IMR-90 (cell line): ENCODE measurements around the gene CYB5B. TPM values are rescaled to one million over a fixed set of nuclear protein-coding genes. Genes with fewer than 3 reads are reported as not detected.

Source experiments
- ATAC-seq: fragments of 200-7000 bp; cut with Tn5 transposase; 2 replicates; pipeline ENCODE4 v1.9.1; 2020; ENCODE audit warnings: low read depth, mild to moderate bottlenecking, moderate library complexity
- BruUV-seq: library from RNA; stranded (reverse); fragments of 400-500 nt; replicated peaks from 2 replicates; lab custom pipeline; 2021; lab: Mats Ljungman, UMichigan
- CTCF ChIA-PET: fragments of 300-600 bp; formaldehyde crosslinking; extraction: SDS; loops from one replicate; lab custom pipeline; 2021; ENCODE audit warnings: antibody characterized with exemption; lab: Yijun Ruan, JAX
- POLR2A ChIA-PET: fragments of 300-600 bp; sonication (Branson Sonifier 250); formaldehyde crosslinking; loops from one replicate; lab custom pipeline; 2022; ENCODE audit warnings: antibody characterized with exemption; ENCODE audit not compliant: unreplicated experiment; lab: Charles Lee
- DNase-seq: peaks from one replicate; pipeline ENCODE4 v3.0.0; 2013
- H2AFZ ChIP-seq: replicated peaks from 2 replicates; pipeline ENCODE3; 2013; ENCODE audit warnings: low read length, mild to moderate bottlenecking; ENCODE audit not compliant: poor library complexity
- H2AK5ac ChIP-seq: 2 replicates; pipeline ENCODE4 v1.6.1; 2013; ENCODE audit warnings: low read depth, low read length, inconsistent platforms
- H2AK9ac ChIP-seq: replicated peaks from 2 replicates; pipeline ENCODE3; 2013; ENCODE audit warnings: mild to moderate bottlenecking, low read depth, low read length, moderate library complexity; ENCODE audit not compliant: poor library complexity
- H2BK120ac ChIP-seq: 2 replicates; pipeline ENCODE4 v1.6.1; 2013; ENCODE audit warnings: low read depth, low read length, inconsistent platforms
- H2BK15ac ChIP-seq: 3 replicates; pipeline ENCODE4 v1.6.1; 2013; ENCODE audit warnings: low read depth, low read length, inconsistent platforms
- H2BK20ac ChIP-seq: 2 replicates; pipeline ENCODE4 v1.6.1; 2013; ENCODE audit warnings: low read depth, mild to moderate bottlenecking, inconsistent platforms, low read length, moderate library complexity
- H2BK5ac ChIP-seq: 2 replicates; pipeline ENCODE4 v1.6.1; 2013; ENCODE audit warnings: mild to moderate bottlenecking, low read depth, low read length, inconsistent platforms; ENCODE audit not compliant: poor library complexity, severe bottlenecking
- H3K14ac ChIP-seq: replicated peaks from 2 replicates; pipeline ENCODE4 v1.6.1; 2013; ENCODE audit warnings: low read depth, low read length, inconsistent platforms
- H3K18ac ChIP-seq: 2 replicates; pipeline ENCODE4 v1.6.1; 2013; ENCODE audit warnings: low read depth, low read length, control low read depth
- H3K23ac ChIP-seq: 2 replicates; pipeline ENCODE4 v1.6.1; 2013; ENCODE audit warnings: low read depth, low read length, inconsistent platforms
- H3K27ac ChIP-seq: 2 replicates; pipeline ENCODE4 v1.5.1; 2013; ENCODE audit warnings: mild to moderate bottlenecking, control low read depth, low read length; ENCODE audit not compliant: insufficient read depth
- H3K27me3 ChIP-seq: 2 replicates; pipeline ENCODE4 v1.6.1; 2013; ENCODE audit warnings: low read length; ENCODE audit not compliant: control insufficient read depth, insufficient read depth
- H3K36me3 ChIP-seq: 2 replicates; pipeline ENCODE4 v1.6.1; 2013; ENCODE audit warnings: low read length, mixed read lengths; ENCODE audit not compliant: control insufficient read depth, insufficient read depth
- H3K4ac ChIP-seq: 2 replicates; pipeline ENCODE4 v1.6.1; 2013; ENCODE audit warnings: low read depth, low read length, inconsistent platforms
- H3K4me1 ChIP-seq: 2 replicates; pipeline ENCODE4 v1.6.1; 2013; ENCODE audit warnings: low read length, mixed read lengths; ENCODE audit not compliant: control insufficient read depth, insufficient read depth
- H3K4me2 ChIP-seq: 2 replicates; pipeline ENCODE4 v1.6.1; 2013; ENCODE audit warnings: low read depth, mild to moderate bottlenecking, control low read depth, low read length, moderate library complexity
- H3K4me3 ChIP-seq: 2 replicates; pipeline ENCODE4 v1.5.1; 2013; ENCODE audit warnings: low read depth, mild to moderate bottlenecking, control low read depth, low read length, moderate library complexity; ENCODE audit not compliant: insufficient read depth
- H3K56ac ChIP-seq: 2 replicates; pipeline ENCODE4 v1.6.1; 2013; ENCODE audit warnings: low read length, inconsistent platforms; ENCODE audit not compliant: insufficient read depth; ENCODE audit errors: extremely low read depth
- H3K79me1 ChIP-seq, 2 experiments: 2 replicates each; pipeline ENCODE4 v1.6.1; 2013; ENCODE audit warnings: low read length in 2 of 2, inconsistent platforms in 1 of 2, low read depth in 1 of 2
- H3K9ac ChIP-seq: 2 replicates; pipeline ENCODE4 v1.6.1; 2013; ENCODE audit warnings: low read depth, low read length, control low read depth
- H3K9me1 ChIP-seq: 2 replicates; pipeline ENCODE4 v1.6.1; 2013; ENCODE audit warnings: low read length, inconsistent platforms; ENCODE audit not compliant: insufficient read depth
- H3K9me3 ChIP-seq: 2 replicates; pipeline ENCODE4 v1.6.1; 2013; ENCODE audit warnings: low read length; ENCODE audit not compliant: control insufficient read depth, insufficient read depth
- H4K20me1 ChIP-seq: 2 replicates; pipeline ENCODE4 v1.6.1; 2013; ENCODE audit warnings: low read length, inconsistent platforms; ENCODE audit not compliant: insufficient read depth
- H4K5ac ChIP-seq: 2 replicates; pipeline ENCODE4 v1.6.1; 2013; ENCODE audit warnings: mild to moderate bottlenecking, low read depth, low read length, control low read depth
- H4K8ac ChIP-seq, 2 experiments: 2 replicates each; pipeline ENCODE4 v1.6.1; 2013; ENCODE audit warnings: low read depth in 2 of 2, low read length in 2 of 2, control low read depth in 1 of 2, inconsistent platforms in 1 of 2
- H4K91ac ChIP-seq: 2 replicates; pipeline ENCODE4 v1.6.1; 2013; ENCODE audit warnings: low read depth, low read length, inconsistent platforms; ENCODE audit not compliant: insufficient read depth
- BHLHE40 ChIP-seq: fragments of 150-350 bp; IDR thresholded peaks from 2 replicates; pipeline ENCODE4 v1.6.1; 2016; ENCODE audit warnings: mild to moderate bottlenecking, low read depth, low read length
- CEBPB ChIP-seq: IDR thresholded peaks from 2 replicates; pipeline ENCODE4 v1.6.1; 2012; ENCODE audit warnings: low read depth, low read length, improper control_type of control experiment
- CTCF ChIP-seq: conservative IDR thresholded peaks from 2 replicates; pipeline ENCODE4 v1.5.1; 2012; ENCODE audit warnings: mild to moderate bottlenecking, low read depth, low read length, improper control_type of control experiment
- FOS ChIP-seq: fragments of 150-350 bp; IDR thresholded peaks from 2 replicates; pipeline ENCODE4 v1.6.1; 2016; ENCODE audit warnings: low read depth, low read length
- MAFK ChIP-seq: IDR thresholded peaks from 2 replicates; pipeline ENCODE4 v1.6.1; 2012; ENCODE audit warnings: low read depth, low read length, improper control_type of control experiment
- MAZ ChIP-seq: IDR thresholded peaks from 2 replicates; pipeline ENCODE4 v1.6.1; 2012; ENCODE audit warnings: low read depth, mild to moderate bottlenecking, low read length, improper control_type of control experiment, moderate library complexity, borderline replicate concordance
- MXI1 ChIP-seq: IDR thresholded peaks from 2 replicates; pipeline ENCODE4 v1.6.1; 2012; ENCODE audit warnings: low read depth, mild to moderate bottlenecking, low read length, moderate library complexity, borderline replicate concordance
- NFE2L2 ChIP-seq: fragments of 150-350 bp; IDR thresholded peaks from 2 replicates; pipeline ENCODE4 v1.6.1; 2016; ENCODE audit warnings: low read depth, mild to moderate bottlenecking, low read length
- POLR2A ChIP-seq: IDR thresholded peaks from 2 replicates; pipeline ENCODE4 v1.6.1; 2012; ENCODE audit warnings: mild to moderate bottlenecking, low read depth, low read length
- RFX5 ChIP-seq: IDR thresholded peaks from 2 replicates; pipeline ENCODE4 v1.8.0; 2012; ENCODE audit warnings: low read depth, mild to moderate bottlenecking, low read length, moderate library complexity
- SMC3 ChIP-seq: fragments of 150-350 bp; IDR thresholded peaks from 2 replicates; pipeline ENCODE4 v1.6.1; 2016; ENCODE audit warnings: low read depth, mild to moderate bottlenecking, antibody characterized with exemption, low read length, moderate library complexity
- WGBS, 2 experiments: methylation state at CpG; one replicate each; pipeline versions ENCODE4 v1.1.5 to v1.1.7; 2013; ENCODE audit warnings: missing lambda C conversion rate in 2 of 2; ENCODE audit not compliant: insufficient read length in 1 of 2; ENCODE audit errors: extremely low coverage in 2 of 2; 5-methylcytosine and 5-hydroxymethylcytosine counted together
- dilution Hi-C: fragments of 300-500 bp; cut with HindIII; formaldehyde crosslinking; loops from one replicate; pipeline ENCODE4 v1.14.3; 2018; ENCODE audit warnings: low sequenced_read_pairs; ENCODE audit not compliant: unreplicated experiment
- in situ Hi-C: fragments of 300-500 bp; cut with MboI; formaldehyde crosslinking; loops from 3 replicates; pipeline ENCODE4 v1.14.3; 2019; ENCODE audit warnings: low sequenced_read_pairs, inconsistent platforms, mixed read lengths
- intact Hi-C: fragments of 100-400 bp; cut with micrococcal nuclease; formaldehyde crosslinking; loops from 2 replicates; pipeline ENCODE4 v1.10.0; 2022
- polyA plus RNA-seq, 3 experiments: library from polyadenylated mRNA; depleted of rRNA; stranded (reverse); fragments of >200 nt; gene quantifications; 2 replicates each; pipeline ENCODE4 v1.2.3, GENCODE V29; 2012; ENCODE audit warnings: low replicate concordance in 1 of 3
- total RNA-seq: library from RNA; depleted of rRNA; stranded (reverse); fragments of >200 nt; gene quantifications from 2 replicates; pipeline ENCODE4 v1.2.3, GENCODE V29; 2012
- TF ChIP-seq, protein P1 (sequence below): fragments of 150-350 bp; IDR thresholded peaks from 2 replicates; pipeline ENCODE4 v1.6.1; 2017; ENCODE audit warnings: mild to moderate bottlenecking, antibody characterized with exemption, low read length, low read depth

The CYB5B gene
- total and polyA plus RNA-seq, 2 of the 4 experiments (the other 2 are of a cell fraction) = 100 to 102 TPM

DNA sequence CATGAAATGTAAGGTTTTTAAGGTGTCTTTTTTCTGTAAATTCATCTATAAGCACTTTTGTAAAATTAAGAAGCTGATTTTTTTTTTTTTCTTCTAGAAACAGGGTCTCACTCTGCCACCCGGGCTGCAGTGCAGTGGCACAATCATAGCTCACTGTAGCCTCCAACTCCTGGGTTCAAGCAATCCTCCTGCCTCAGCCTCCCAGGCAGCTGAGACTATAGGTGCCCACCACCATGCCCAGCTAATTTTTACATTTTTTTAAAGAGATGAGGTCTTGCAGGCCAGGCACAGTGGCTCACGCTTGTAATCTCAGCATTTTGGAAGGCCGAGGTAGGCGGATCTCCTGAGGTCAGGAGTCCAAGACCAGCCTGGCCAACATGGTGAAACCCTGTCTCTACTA, 4.5 kb upstream of the CYB5B start:
- intact Hi-C loops = no loop called here
- WGBS, 2 experiments = 100% methylated on average over 4 of the region's 4 CpGs; no CpG with 5 or more reads in 1 of the 2 experiments
- CTCF ChIA-PET = no interaction called here

More for the DNA sequence above, 4.5 kb upstream of the CYB5B start:
- Histone ChIP-seq H4K91ac (no peak overlapping the region), H3K23ac (no peak overlapping the region), H3K9me1 (peaks cover 7% of the 10 kb centered on the region; the same call in 1 of the 2 replicates), H4K8ac (no peak overlapping the region), H4K5ac (no peak overlapping the region), H3K4me3 (no peak overlapping the region), H3K18ac (no peak overlapping the region), H3K27ac (no peak overlapping the region), H3K56ac (no peak overlapping the region), H3K9me3 (no peaks in the 10 kb centered on the region), H2AK9ac (no peak overlapping the region), H2BK15ac (no peak overlapping the region), H3K4me1 (peaks cover 6% of the 10 kb centered on the region), H2BK20ac (no peak overlapping the region), H2BK120ac (no peak overlapping the region), H3K36me3 (no peaks in the 10 kb centered on the region), H3K14ac (no peak overlapping the region), H3K79me1 (peaks cover under 1 to 14% of the 10 kb centered on the region in 2 experiments; a peak in 2 of 4 replicates), H2AK5ac (no peak overlapping the region), H3K4me2 (no peak overlapping the region), H3K9ac (no peak overlapping the region), H3K27me3 (no peaks in the 10 kb centered on the region), H2AFZ (no peak overlapping the region), H3K4ac (no peak overlapping the region), H4K20me1 (no peaks in the 10 kb centered on the region; the same call in 1 of the 2 replicates), H2BK5ac (no peak overlapping the region)
- no peak for ATAC-seq
- dilution Hi-C loops (no loop called here), in situ Hi-C loops (no loop called here)
- no peak for DNase-seq
- TF ChIP-seq RFX5 (no peak), BHLHE40 (no peak), SMC3 (no peak), FOS (no peak), MAFK (no peak), MAZ (no peak), CEBPB (no peak), CTCF (no peak), NFE2L2 (no peak), MXI1 (no peak), POLR2A (no peak)
- TF ChIP-seq, protein P1, sequence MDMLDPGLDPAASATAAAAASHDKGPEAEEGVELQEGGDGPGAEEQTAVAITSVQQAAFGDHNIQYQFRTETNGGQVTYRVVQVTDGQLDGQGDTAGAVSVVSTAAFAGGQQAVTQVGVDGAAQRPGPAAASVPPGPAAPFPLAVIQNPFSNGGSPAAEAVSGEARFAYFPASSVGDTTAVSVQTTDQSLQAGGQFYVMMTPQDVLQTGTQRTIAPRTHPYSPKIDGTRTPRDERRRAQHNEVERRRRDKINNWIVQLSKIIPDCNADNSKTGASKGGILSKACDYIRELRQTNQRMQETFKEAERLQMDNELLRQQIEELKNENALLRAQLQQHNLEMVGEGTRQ = no peak
- POLR2A ChIA-PET = no interaction called here
- BruUV-seq = no TSS peak
